GM21423 (cell line): ENCODE measurements around the gene PRR5L.

ENCODE experiments used
- ATAC-seq: cut with Tn5 transposase; IDR thresholded peaks from one replicate; pipeline ENCODE4 v1.9.1; 2021; ENCODE audit warnings: mild to moderate bottlenecking, moderate library complexity; ENCODE audit not compliant: unreplicated experiment

The PRR5L gene

DNA sequence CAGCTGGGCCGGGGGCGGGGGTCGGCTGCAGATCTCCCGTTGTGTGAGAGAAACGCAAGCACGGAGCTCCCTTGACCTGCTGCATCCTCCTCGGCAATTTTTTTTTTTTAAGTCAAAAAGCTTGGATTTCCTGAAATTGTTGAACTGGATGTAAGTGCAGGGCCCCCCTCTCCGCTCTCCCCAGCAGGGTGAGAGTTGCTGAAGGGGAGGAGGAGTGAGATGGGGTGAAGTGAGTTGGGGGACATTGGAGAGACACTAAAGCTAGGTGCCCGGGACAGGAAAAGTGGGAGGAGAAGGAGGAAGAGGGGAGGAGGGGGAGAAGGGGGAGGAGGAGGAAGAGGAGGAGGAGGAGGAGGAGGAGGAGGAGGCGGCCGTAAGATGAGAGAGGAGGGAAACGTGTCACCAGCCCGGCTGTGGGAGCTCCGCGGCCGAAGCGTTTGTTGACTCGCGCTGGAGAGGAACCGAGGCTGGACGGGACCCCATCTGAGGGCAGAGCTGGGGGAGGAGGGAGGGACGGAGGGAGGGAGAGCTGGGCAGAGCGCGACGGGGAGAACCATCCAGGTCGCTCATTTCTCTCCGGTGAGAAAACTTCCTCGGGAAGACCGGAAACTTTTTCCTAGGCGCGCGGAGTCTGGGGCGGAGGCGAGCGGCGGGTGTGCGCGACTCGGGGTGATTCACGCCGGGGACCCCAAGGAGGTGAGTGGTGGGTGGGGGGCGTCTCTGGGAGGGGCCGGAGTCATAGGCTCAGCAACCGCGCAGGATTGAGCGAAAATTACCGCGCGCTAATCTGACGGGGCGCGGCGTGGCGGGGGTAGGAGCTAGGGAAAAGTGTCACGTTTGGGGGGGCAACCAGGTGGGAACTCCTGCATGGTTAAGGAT, 80.2 kb downstream of the PRR5L start:
- ATAC-seq = no peak

DNA sequence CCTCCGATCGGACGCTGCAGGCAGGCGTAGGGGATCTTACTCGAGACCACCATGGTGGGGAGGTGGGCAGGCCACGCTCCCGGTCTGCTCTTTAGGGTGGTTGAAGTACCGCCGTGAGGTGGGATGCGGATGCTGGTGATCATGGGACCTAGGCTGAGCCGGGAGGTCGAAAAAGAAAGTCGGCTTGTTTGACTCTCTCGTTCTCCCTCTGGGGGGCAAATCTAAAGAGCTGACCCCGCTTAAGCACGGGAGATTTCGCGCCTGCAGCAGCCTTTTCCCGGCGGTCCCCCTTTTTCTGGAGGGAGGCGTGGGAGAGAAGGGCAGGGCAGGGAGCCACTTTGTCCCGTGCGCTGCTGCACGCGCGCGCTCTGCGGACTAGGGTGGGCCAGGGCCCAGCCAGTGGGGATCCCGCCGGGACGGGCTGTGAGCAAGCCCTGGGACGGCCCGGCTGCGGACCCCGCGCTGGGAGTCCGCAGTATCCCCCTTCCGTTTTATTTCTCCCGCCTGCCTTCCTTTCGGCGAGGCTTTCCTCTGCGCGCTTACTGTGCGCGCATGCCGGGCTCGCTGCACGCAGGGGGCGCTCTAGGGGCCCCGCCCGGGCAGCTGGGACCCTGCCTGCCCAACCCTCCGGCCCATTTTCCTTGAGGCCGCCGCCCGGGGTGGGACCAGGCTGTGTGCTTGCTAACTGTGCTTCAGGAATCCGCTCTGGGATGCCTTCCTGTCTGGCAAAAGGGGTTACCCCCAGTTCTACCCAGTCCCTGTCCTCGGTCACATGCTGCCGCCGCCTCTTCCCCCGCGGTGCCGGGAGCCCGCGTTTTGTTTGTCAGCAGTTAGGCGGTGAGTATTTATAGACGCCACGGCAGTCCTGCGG, 81.0 kb downstream of the PRR5L start:
- ATAC-seq = peak; percentile 45

DNA sequence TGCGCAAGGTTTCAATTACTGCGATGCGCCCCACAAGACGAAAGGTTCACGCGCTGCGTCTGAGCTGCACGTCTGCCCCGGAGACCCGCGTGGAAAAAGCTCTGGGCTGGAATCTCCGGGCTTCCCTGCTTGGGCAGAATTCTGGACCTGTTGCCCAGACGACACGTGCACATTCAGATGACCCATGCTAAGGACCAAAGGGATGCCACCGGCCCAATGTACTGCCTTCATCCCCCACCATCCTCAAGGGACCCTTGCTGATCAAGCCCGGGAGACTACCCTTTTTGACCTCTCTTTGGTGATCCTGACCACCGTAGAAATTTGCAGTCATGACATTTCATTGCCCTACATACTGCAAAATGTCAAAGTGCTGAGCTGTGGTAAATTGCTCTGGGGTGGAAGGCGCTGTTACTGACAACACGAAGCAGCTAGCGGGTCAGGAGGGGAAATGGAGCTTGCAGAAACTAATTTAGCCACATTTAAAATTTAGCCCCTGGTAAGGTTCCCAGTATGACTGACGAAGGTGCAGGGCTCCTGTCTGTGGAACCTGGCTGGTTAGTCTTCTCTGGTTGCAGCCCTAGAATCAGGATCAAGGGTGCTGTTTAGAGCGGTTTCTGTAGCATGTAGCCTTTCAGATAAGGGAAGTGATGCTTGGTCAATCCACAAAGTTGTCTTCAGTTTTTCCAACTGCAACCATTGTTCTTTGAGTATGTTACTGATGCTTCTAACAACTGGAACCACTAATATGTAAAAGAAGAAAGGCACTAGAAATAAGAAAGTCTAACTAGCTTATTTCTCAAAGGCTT, 81.9 kb downstream of the PRR5L start:
- ATAC-seq = no peak

DNA sequence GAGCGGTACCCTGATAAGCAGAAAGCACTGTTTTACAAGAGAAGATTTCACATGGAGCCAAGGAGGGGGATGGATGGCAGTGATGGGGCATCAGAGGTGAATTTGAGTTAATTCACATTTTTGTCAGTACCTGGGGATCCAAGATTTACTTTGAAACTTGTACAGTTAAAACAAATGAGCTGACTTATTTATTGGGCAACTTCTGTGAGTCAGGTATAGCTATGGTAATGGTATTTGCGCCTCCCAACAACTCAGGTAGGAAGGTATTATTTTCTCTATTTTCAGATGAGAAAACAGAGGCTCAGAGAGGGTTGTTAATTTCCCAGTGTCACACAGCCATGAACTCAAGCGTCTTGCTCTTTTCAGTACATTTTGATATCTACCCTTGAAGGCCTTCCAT, 83.6 kb downstream of the PRR5L start:
- no peak for ATAC-seq

DNA sequence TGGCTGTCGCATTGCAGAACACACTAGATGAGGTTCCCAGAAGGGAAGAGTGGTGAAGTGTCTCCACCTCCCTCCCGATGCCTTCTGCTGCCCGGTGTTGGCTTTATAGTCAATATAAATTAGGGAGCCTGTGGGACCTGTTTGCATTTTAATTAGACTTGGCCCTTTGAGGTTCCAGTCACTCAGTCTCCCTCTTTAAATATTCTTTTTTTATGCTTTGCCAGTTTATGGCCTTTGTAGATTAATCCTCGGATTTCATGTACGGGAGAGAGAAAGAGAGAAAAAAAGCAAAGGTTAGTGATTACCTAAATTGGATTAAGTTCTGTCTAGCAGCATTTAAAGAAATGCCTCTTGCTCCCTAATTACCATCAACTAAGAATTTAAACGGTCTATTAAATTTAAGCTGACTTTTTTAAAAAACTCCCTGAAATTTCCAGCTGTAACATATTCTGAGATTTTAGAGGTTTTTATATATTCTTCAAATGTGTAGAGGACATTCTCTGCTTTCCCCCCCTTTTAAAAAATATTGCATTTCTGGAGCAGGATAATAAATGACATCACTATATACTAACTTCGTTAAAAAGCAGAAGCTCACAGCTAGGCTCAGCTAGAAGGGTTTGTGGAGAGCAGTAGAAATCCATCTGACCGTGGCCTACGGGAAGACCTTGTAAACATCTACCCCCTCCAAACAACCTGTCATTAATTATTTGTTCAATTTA, 84.4 kb downstream of the PRR5L start:
- no peak for ATAC-seq

DNA sequence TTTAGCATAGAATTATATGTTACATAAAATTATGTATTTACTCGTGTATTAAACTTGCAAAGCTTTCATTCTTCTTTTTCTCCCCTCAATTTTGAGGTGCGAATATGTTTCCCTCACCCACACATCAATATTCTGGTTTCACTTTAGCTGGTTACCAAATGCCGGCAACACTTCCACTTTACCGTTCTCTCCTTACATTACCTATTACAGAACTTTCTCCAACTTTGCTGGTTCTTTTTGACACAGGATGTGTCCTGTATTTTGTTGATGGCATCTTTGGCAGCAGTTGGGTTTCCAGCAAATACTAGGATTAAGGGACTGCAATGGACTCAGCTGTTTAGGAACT, 84.9 kb downstream of the PRR5L start:
- no peak for ATAC-seq

DNA sequence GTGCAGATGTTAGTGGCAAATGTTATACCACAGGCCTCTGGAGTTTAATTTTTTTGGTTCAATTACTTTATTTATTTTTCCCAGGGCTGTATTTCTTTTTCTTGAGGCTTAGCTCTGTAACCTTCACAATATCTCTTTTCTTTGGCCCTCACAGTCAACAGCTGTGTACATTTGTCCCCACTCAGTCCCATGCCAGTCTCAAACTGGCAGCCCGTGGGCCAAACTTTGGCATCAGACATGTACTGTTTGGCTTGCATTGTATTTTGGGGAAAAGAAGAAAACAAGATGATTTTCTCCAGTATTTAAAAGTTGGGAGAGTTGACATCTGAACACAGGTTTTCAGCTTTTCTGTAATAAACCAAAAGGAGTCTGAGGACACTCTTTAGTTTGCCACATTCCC, 87.1 kb downstream of the PRR5L start:
- no peak for ATAC-seq

DNA sequence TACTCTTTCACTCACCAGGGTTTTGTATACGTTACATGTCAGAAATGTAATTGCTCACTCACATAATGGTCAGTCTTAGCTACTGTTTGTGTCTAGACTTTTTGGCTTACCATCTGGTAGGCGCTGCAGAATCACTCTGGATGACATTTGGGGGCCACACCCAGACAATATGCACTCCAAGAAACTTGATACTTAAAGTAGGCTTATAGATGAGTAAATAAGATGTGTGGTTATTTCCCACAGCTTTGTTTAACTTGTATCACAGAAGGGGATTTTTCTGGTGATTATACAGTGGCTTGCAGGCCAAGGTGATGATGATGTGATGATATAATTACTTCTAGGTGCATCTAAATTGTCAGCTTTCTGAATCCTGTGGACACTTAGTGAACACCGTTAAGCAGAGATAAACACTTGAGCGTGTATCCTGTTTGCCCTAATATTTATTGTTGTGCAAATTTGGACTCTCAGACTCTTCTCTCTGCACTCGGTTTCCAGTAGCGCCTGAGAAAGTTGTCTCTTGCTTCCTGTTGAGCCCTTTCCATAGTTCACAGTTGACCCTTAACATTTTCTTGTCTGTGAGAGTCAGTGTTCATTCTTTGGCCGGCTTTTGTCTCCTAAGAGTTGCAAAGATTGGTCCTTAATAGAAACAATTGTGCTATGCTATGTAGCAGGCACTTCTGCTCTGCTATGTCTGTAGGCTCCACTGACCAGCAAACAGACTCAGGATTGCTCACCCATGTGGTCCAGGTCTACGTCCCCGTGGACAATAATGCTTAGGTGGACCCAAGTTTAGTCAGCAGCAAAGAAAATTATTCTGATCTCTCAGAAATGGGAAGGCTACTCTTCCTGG, 89.3 kb downstream of the PRR5L start:
- ATAC-seq = no peak

DNA sequence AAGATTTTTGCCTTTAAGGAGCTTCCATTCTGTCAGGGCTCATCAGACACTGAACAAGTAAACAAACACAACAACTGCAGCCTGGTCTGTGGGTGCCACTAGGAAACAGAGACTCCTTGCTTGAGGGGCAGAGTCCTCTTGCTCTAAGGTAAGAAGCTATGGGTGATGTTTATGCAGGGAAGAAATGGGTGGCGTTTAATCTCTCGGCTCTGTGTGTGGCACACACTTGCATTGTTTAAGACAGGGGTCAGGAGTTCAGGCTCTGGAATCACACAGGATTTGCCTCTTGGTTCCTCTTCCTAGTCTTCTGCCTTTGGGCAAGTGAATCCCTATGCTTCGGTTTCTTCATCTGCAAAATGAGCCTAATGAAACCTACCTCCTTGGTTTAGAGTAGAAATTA, 90.3 kb downstream of the PRR5L start:
- ATAC-seq = no peak

DNA sequence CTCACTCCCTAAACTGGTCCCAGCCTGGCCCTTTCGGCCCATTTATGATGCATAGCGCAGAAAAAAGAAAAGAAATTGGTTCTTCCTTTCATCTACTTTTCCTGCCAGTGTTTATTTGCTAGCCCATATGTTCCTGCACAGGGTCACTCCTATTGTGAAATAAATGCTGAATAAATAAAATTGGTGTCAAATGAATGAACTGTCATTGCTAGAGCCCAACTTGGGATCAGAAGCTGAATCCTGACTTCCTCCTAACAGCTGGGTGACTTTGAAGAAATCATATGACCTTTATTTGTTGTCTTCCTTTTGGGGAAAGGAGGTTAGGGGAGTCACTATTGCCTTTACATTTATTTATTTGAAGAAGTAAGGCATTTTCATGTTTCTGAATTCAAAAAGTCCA, 92.0 kb downstream of the PRR5L start:
- ATAC-seq = no peak

DNA sequence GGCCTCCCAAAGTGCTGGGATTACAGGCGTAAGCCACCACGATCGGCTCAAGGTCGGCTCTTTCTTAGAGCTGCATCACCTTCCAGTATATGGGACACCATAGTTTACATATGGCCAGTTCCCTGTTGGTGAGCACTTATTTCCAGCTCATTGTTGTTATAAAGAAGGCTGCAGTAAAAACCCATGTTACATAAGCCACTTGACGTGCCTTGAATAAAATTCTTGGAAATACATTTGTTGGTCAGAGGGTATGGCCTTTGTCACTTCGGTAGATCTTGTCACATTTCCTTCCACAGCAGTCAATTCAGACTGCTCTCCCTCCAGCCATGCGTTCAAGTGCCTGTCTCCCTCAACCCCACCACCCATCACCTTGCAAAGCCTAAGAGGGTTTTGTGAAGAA, 92.9 kb downstream of the PRR5L start:
- ATAC-seq = no peak

DNA sequence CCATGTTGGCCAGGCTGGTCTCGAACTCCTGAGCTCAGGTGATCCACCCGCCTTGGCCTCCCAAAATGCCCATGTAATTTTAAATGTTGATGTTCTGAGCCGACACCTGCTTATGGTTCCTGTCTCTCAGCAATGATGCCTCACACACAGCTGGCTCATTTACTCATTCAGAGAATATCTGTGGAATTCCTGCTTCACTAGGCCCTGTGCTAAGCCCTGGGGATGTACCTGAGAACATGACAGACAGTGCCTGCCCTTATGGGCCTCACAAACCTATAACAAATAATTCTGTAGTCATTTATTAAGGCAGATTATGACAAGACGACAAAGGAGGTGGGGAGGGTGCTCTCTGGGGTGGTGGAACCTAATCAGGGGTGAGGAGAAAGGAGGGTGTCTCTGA, 93.7 kb downstream of the PRR5L start:
- ATAC-seq = no peak

DNA sequence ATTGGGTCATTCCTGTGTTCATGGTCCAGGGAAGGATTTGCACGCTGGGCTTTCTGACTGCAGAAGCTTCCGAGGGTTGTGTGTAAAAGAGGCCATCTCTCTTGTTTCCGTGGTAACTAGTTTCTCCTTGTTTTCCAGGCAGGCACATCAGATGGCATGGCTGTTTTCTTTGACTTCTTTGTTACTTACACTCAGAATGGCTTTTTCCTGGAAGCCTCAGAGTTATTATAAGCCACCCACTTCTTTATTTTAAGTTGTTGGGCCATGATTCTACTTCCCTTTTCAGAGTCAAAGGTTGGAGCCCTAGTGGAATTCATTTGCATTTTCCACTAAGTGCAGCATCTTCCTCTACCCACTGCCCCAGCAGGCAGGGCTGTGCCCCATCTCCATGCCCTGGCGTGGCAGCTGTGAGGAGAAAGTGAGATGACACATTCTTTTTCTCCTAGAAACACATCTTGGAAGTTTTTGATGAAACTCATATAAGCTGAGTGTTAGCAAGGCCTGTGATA, 94.9 kb downstream of the PRR5L start:
- ATAC-seq = no peak

DNA sequence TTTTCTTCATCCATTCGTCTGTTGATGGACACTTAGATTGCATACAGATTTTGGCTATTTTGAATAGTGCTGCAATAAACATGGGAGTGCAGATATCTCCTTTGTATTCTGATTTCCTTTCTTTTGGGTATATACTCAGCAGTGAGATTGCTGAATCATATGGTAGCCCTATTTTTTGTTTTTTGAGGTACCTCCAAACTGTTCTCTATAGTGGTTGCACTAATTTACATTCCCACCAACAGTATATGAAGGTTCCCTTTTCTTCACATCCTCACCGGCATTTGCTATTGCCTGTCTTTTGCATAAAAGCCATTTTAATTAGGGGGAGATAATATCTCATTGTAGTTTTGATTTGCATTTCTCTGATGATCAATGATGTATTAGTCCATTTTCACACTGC, 96.1 kb downstream of the PRR5L start:
- ATAC-seq = no peak

DNA sequence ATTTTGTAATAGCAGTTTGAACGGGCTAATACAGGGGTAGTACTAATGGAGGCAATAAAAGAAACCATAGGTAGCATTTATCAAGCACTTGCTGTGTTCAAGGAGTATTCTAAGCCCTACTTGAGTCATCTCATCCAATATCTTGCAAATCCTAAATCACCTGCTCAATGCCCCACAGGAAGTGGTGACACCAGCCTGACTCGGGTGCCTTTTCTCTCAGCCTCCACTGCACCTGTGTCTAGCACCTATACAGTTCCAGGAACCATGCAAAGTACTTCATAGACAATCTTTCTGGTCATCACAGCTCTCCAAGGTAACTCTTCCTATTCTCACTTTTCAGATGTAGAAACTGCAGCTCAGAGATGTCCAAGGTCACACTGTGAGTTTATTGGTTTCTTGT, 98.0 kb downstream of the PRR5L start:
- ATAC-seq = no peak

DNA sequence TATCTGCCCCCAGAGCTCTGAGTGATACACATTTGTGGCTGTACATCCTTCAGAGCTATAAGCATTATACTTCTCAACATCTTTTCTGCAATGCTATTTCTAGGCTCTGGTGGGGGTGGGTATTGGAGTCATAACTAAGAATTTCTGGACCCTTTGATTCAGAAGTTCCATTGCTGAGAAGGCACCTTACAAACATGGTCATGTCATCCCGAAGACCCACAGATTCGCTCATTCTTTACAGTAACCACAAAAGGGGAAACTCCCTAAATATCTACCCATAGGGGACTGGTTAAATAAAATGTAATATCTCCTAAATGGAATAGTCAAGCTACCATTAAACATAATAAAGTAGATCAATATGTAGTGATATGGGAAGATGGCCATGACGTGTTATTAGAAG, 98.8 kb downstream of the PRR5L start:
- no peak for ATAC-seq

DNA sequence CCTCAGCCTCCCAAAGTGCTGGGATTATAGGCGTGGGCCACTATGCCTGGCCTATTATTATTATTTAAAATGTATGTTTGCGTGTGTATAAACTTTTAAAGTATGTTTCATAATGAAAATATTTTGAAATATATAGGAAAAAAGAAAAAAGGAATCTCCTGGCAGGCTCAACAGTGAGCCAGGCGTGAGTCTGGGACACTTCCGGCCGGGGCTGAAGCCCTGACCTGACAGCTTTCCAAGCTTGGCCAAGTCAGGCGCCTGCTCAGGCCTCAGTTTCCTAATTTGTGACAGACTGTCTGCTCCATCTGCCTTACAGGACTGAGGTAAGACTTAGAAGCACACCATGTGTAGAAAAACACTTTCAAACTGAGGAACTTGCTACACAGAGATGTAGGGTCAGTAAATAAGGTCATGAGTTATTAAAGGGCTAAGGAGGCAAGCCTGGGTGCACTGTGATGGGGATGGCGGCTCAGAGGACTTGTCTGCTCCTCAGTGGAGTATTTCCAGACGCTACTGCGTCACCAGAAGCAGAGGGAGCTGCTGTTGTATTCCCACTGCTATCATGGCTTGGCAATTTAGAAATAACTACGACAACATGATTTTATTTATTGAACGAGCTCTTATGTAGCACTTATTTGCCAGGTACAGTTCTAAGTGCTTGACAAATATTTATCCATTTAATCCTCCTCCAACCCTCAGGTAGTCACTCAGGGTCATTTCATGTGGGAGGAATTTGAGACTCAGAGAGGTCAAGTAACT, 100.1 kb downstream of the PRR5L start:
- no peak for ATAC-seq

DNA sequence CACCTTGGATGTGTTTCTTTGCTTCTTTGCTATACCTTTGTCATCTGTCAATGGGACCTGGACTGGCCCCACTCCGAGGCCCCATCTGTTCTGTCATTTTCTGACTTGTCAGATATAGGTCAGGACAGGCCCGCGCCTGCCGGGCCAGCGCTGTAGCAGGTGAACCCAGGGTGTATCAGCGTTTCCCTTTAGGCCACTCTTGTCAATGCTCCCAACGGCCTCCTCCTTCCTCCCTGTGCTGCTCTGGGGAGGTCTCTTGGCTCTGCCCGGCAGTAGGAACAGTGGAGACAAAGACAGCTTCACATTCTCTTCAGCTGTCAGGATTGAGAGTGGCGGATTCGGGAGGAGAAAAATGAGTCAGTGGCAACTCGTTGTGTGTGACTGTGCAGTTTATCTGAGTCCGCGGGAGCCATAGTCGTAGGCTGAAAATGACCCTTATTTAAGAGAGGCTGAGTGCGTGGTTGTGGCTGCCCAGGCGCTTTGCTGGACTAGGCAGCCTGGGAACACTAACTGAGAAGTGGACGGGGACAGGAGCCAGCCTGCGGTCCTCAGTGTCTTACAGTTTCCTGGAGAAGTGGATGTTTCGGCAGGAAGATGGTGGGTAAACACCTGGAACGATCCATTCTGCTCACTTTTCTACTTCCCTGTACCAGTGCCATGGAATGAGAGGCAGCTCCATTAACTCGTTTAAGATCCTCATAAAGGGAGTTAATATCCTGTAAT, 102.3 kb downstream of the PRR5L start:
- ATAC-seq = no peak
